Breast epithelium (tissue), 4 donors: ENCODE results near the gene TEX26. TPM values are rescaled to one million over a fixed set of nuclear protein-coding genes. Genes with fewer than 3 reads are reported as not detected.

ENCODE experiments used
- DNase-seq, 2 donors: peaks; one replicate each; pipeline ENCODE4 v3.0.0-alpha.2; 2019; ENCODE audit warnings: low spot score in 2 of 2
- H3K27ac ChIP-seq, 2 donors: fragments of 200-600 bp; sonication (generic) in 1 of 2; one replicate each; pipeline ENCODE4 v1.5.1; 2016 to 2019; ENCODE audit warnings: mild to moderate bottlenecking in 1 of 2
- H3K27me3 ChIP-seq, 2 donors: fragments of 200-600 bp; sonication (generic) in 1 of 2; one replicate each; pipeline versions ENCODE4 v1.5.1 to v1.6.0; 2017 to 2019; ENCODE audit warnings: control low read depth in 1 of 2, mild to moderate bottlenecking in 1 of 2
- H3K36me3 ChIP-seq: fragments of 200-600 bp; one replicate; pipeline ENCODE4 v1.5.1; 2019
- H3K4me1 ChIP-seq, 2 donors: fragments of 200-600 bp; sonication (generic); one replicate each; pipeline ENCODE4 v1.5.1; 2016 to 2019; ENCODE audit warnings: control low read depth in 1 of 2
- H3K4me3 ChIP-seq, 3 donors: fragments of 200-600 bp; sonication (generic); 1 replicate in 2 of 3; 2 replicates in 1 of 3; pipeline ENCODE4 v1.5.1; 2016 to 2019; ENCODE audit warnings: mild to moderate bottlenecking in 3 of 3, moderate library complexity in 2 of 3
- H3K9me3 ChIP-seq, 2 donors: fragments of 200-600 bp; sonication (generic) in 1 of 2; one replicate each; pipeline ENCODE4 v1.5.1; 2016 to 2019; ENCODE audit warnings: control low read depth in 1 of 2
- POLR2A ChIP-seq: fragments of 450-650 bp; IDR thresholded peaks from one replicate; pipeline ENCODE4 v1.6.1; 2016; ENCODE audit warnings: antibody characterized with exemption, mild to moderate bottlenecking, moderate library complexity
- POLR2AphosphoS5 ChIP-seq, 3 donors: sonication (generic); formaldehyde crosslinking; IDR thresholded peaks; one replicate each; pipeline ENCODE4 v1.6.1; 2017; ENCODE audit warnings: antibody characterized with exemption in 3 of 3
- intact Hi-C: fragments of 100-400 bp; cut with DNase I; formaldehyde crosslinking; loops from one replicate; pipeline ENCODE4 v1.15.1; 2023; ENCODE audit warnings: low total_unique reads
- total RNA-seq, 3 donors: library from RNA; depleted of rRNA; stranded (reverse); fragments of >200 nt; gene quantifications; one replicate each; pipeline ENCODE4 v1.1.0, GENCODE V29; 2016
- TF ChIP-seq, protein P1 (sequence below), 3 donors: fragments of 450-650 bp; IDR thresholded peaks; one replicate each; pipeline ENCODE4 v1.5.1; 2016 to 2017; ENCODE audit warnings: antibody characterized with exemption in 3 of 3, mild to moderate bottlenecking in 3 of 3, moderate library complexity in 3 of 3

Gene TEX26
- total RNA-seq, 3 donors from 2014 or later = 0.48 to 0.59 TPM; not detected in 1

DNA sequence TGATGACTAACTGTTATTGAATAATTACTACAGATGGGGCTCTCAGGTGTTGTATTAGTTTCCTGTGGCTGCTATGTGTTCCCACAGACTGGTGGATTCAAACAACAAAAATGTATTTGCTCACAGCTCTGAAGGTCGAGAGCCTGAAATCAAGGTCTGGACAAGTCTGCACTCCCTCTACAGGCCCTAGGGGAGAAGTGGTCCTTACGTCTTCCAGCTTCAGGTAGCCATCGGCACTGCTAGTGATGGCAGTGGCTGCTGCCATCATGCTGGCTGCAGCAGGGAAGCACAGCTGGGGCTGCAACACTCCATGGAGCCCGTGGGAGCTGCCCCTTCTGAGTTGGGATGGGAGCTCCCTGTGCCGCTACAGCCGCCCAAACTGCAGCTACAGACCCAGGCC, 1.9 kb downstream of the TEX26 start:
- no peaks in the 10 kb centered on the region for H3K4me1 ChIP-seq
- peaks cover 0 to 3% of the 10 kb centered on the region in 2 donors for H3K9me3 ChIP-seq
- no peak overlapping the region for H3K27ac ChIP-seq
- no peak for DNase-seq
- H3K27me3 ChIP-seq = no peaks in the 10 kb centered on the region
- H3K36me3 ChIP-seq = no peaks in the 10 kb centered on the region
- intact Hi-C loops = no loop called here
- H3K4me3 ChIP-seq = no peak overlapping the region
- TF ChIP-seq POLR2A (no peak), POLR2AphosphoS5 (IDR thresholded peaks at IDR 0.05) (no peak)
- TF ChIP-seq, protein P1, sequence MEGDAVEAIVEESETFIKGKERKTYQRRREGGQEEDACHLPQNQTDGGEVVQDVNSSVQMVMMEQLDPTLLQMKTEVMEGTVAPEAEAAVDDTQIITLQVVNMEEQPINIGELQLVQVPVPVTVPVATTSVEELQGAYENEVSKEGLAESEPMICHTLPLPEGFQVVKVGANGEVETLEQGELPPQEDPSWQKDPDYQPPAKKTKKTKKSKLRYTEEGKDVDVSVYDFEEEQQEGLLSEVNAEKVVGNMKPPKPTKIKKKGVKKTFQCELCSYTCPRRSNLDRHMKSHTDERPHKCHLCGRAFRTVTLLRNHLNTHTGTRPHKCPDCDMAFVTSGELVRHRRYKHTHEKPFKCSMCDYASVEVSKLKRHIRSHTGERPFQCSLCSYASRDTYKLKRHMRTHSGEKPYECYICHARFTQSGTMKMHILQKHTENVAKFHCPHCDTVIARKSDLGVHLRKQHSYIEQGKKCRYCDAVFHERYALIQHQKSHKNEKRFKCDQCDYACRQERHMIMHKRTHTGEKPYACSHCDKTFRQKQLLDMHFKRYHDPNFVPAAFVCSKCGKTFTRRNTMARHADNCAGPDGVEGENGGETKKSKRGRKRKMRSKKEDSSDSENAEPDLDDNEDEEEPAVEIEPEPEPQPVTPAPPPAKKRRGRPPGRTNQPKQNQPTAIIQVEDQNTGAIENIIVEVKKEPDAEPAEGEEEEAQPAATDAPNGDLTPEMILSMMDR (IDR thresholded peaks at IDR 0.05) = no peak

DNA sequence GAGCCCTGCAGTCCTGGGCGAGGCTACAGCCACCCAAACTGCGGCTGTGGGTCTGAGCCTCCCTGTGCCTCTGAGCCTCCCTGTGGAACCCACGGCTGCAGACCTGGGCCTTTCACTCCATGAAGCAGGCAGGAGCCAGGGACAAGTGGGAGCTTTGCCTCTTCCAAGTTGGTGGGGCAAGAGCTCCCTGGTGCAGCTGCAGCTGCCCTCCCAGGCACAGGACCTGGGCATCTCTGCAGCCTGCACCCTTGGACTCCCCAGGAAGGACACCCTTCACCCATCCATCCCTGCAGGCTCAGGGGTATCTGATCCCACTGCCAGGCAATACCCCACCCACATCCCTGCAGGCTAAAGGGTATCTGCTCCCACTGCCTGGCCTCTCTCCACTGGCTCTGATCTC, 2.3 kb downstream of the TEX26 start:
- Histone ChIP-seq H3K27ac (no peak overlapping the region), H3K4me1 (no peaks in the 10 kb centered on the region), H3K9me3 (peaks cover 0 to 3% of the 10 kb centered on the region in 2 donors), H3K27me3 (no peaks in the 10 kb centered on the region), H3K4me3 (no peak overlapping the region), H3K36me3 (no peaks in the 10 kb centered on the region)
- intact Hi-C loops = no loop called here
- DNase-seq = no peak
- TF ChIP-seq POLR2AphosphoS5 (IDR thresholded peaks at IDR 0.05) (no peak), POLR2A (no peak)
- TF ChIP-seq, protein P1 (IDR thresholded peaks at IDR 0.05) = no peak

DNA sequence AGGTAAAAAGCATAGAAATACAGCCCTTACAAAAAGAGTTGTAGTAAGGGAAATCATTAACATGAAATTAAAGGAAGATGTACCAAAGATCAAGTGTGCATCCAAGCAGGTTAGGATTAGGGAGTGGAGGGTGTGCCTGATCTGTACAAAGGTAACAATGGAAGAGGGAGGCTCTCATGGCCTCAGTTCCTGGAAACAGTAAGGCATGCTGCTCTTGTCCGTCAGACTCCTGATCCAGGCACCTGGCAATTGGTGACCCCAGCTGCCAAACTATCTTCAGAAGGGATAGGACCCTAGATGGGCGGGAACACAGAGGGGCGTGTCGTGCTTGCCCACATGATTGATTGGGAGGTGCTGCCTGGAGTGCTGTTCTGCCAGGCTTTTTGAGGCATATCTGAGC, 4.5 kb downstream of the TEX26 start:
- H3K27ac ChIP-seq = no peak overlapping the region
- no peaks in the 10 kb centered on the region for H3K36me3 ChIP-seq
- intact Hi-C loops = no loop called here

DNA sequence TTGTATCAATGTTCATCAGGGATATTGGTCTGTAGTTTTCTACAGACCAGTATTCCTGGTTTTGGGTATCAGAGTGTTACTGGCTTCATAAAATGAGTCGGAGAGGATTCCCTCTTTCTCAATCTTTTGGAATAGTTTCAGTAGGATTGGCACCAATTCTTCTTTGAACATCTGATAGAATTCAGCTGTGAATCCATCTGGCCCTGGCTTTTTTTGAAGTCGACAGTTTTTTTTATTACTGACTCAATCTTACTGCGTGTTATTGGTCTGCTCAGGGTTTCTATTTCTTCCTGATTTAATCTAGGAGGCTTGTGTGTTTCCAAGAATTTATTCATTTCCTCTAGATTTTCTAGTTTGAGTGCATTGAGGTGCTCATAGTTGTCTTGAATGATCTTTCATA, 11.4 kb downstream of the TEX26 start:
- Histone ChIP-seq H3K27ac (no peak overlapping the region), H3K27me3 (no peaks in the 10 kb centered on the region), H3K9me3 (peaks cover 0 to 13% of the 10 kb centered on the region in 2 donors), H3K4me1 (no peaks in the 10 kb centered on the region), H3K36me3 (no peaks in the 10 kb centered on the region), H3K4me3 (no peak overlapping the region)
- DNase-seq = no peak
- intact Hi-C loops = no loop called here
- TF ChIP-seq POLR2A (no peak), POLR2AphosphoS5 (IDR thresholded peaks at IDR 0.05) (no peak)
- TF ChIP-seq, protein P1 (IDR thresholded peaks at IDR 0.05) = no peak

More for the DNA sequence above, 4.5 kb downstream of the TEX26 start:
- TF ChIP-seq, protein P1 (IDR thresholded peaks at IDR 0.05) = no peak
- TF ChIP-seq POLR2AphosphoS5 (IDR thresholded peaks at IDR 0.05) (no peak), POLR2A (no peak)
- Histone ChIP-seq H3K4me3 (no peak overlapping the region), H3K27me3 (no peaks in the 10 kb centered on the region), H3K4me1 (no peaks in the 10 kb centered on the region), H3K9me3 (peaks cover 0 to 3% of the 10 kb centered on the region in 2 donors)
- DNase-seq = no peak

DNA sequence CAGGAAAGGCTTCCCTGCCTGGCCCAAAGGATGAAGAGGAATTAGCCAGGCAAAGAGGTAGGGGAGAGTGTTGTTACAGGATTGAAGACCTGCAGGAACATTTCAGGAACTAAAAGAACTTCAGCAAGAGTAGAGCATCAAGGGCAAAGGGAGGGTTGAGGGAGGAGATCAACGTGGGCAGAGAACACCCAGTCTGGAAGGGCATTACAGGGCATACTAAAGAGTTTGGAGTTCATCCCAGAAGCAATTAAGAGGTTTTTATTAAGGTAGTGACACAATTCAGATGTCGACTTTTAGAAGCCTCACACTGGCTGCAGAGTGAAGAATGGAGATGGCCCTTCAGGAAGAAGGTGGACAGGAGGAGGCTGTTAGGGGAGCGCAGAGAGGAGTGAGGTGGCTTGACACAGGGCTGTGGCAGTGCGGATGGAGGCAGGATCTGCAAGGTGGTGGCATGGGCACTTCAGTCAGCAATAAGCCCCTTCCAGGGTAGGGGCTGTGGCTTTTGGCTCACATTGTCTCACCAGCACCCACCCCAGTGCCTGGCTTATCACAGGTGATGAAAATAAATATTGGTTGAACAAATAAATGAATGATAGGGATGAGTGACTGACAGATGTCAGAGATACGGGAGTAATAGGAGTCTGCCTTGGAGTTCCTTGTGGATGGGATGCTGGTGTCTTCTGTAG, 24.9 kb downstream of the TEX26 start:
- no peaks in the 10 kb centered on the region for H3K9me3 ChIP-seq
- H3K27me3 ChIP-seq = no peaks in the 10 kb centered on the region
- intact Hi-C loops = no loop called here
- no peak for DNase-seq
- no peak overlapping the region for H3K27ac ChIP-seq
- no peaks in the 10 kb centered on the region for H3K4me1 ChIP-seq
- TF ChIP-seq POLR2A (no peak), POLR2AphosphoS5 (IDR thresholded peaks at IDR 0.05) (no peak)
- TF ChIP-seq, protein P1 (IDR thresholded peaks at IDR 0.05) = no peak
- no peak overlapping the region for H3K4me3 ChIP-seq
- H3K36me3 ChIP-seq = no peaks in the 10 kb centered on the region
